DOHH2 (cell line): ENCODE results near the gene SMYD2.

Source experiments
- H3F3A ChIP-seq: fragments of 200-600 bp; sonication (generic), shearing (Covaris generic); 2 replicates; pipeline ENCODE4 v1.6.0; 2016; ENCODE audit warnings: antibody characterized with exemption, mild to moderate bottlenecking; ENCODE audit not compliant: control insufficient read depth, insufficient read depth
- H3K27ac ChIP-seq: fragments of 200-600 bp; sonication (generic); 2 replicates; pipeline ENCODE4 v1.5.1; 2014; ENCODE audit warnings: low read depth, mild to moderate bottlenecking, low read length, moderate library complexity
- H3K27me3 ChIP-seq: fragments of 200-600 bp; sonication (generic); 2 replicates; pipeline ENCODE4 v1.6.1; 2014; ENCODE audit warnings: mild to moderate bottlenecking, low read length, mixed read lengths; ENCODE audit not compliant: control insufficient read depth
- H3K36me3 ChIP-seq: fragments of 200-600 bp; sonication (generic); 2 replicates; pipeline ENCODE4 v1.6.1; 2014; ENCODE audit warnings: mild to moderate bottlenecking, low read length, moderate library complexity, mixed read lengths; ENCODE audit not compliant: control insufficient read depth
- H3K4me1 ChIP-seq: fragments of 200-600 bp; sonication (generic); 2 replicates; pipeline ENCODE4 v1.6.1; 2014; ENCODE audit warnings: mild to moderate bottlenecking, low read length, mixed read lengths; ENCODE audit not compliant: control insufficient read depth
- H3K4me2 ChIP-seq: fragments of 200-600 bp; sonication (generic); 2 replicates; pipeline ENCODE4 v1.6.0; 2014; ENCODE audit warnings: mild to moderate bottlenecking, low read length, moderate library complexity
- H3K4me3 ChIP-seq: fragments of 200-600 bp; sonication (generic); 2 replicates; pipeline ENCODE4 v1.5.1; 2014; ENCODE audit warnings: mild to moderate bottlenecking, low read length, mixed read lengths
- H3K79me2 ChIP-seq: fragments of 200-600 bp; sonication (generic); 2 replicates; pipeline ENCODE4 v1.6.1; 2014; ENCODE audit warnings: mild to moderate bottlenecking, low read length, mixed read lengths; ENCODE audit not compliant: control insufficient read depth
- H3K9me2 ChIP-seq: fragments of 200-600 bp; sonication (generic); replicated peaks from 2 replicates; pipeline ENCODE4 v1.6.1; 2014; ENCODE audit warnings: mild to moderate bottlenecking, low read length, mixed read lengths; ENCODE audit not compliant: control insufficient read depth
- H3K9me3 ChIP-seq: fragments of 200-600 bp; sonication (generic); 2 replicates; pipeline ENCODE4 v1.6.1; 2014; ENCODE audit warnings: antibody characterized with exemption, low read length, mixed read lengths; ENCODE audit not compliant: control insufficient read depth, insufficient read depth
- H4K20me1 ChIP-seq: fragments of 200-600 bp; sonication (generic); 2 replicates; pipeline ENCODE4 v1.6.0; 2014; ENCODE audit warnings: low read depth, mild to moderate bottlenecking, antibody characterized with exemption, low read length, moderate library complexity; ENCODE audit not compliant: control insufficient read depth, insufficient read depth
- CTCF ChIP-seq: fragments of 200-600 bp; sonication (generic); IDR thresholded peaks from one replicate; pipeline ENCODE4 v1.5.1; 2014; ENCODE audit warnings: antibody characterized with exemption, mild to moderate bottlenecking, low read depth, low read length; ENCODE audit not compliant: poor library complexity, severe bottlenecking
- EZH2phosphoT487 ChIP-seq: fragments of 200-600 bp; sonication (generic); IDR thresholded peaks from 2 replicates; pipeline ENCODE4 v1.6.1; 2017; ENCODE audit warnings: borderline replicate concordance, mild to moderate bottlenecking, antibody characterized with exemption, low read length, moderate library complexity, mixed read lengths

Gene SMYD2

GRCh38 chr1:214316593-214316992, 35.6 kb downstream of the SMYD2 start:
- peaks cover under 1% of the 10 kb centered on the region for H3K4me1 ChIP-seq
- H3K79me2 ChIP-seq = no peaks in the 10 kb centered on the region
- H3K9me2 ChIP-seq = no peaks in the 10 kb centered on the region
- H3K36me3 ChIP-seq = peaks cover 9% of the 10 kb centered on the region; the same call in 1 of the 2 replicates
- no peaks in the 10 kb centered on the region for H3K27me3 ChIP-seq
- H3K27ac ChIP-seq = no peak overlapping the region
- no peaks in the 10 kb centered on the region for H4K20me1 ChIP-seq
- no peak for TF ChIP-seq EZH2phosphoT487
- TF ChIP-seq CTCF = no peak
- no peak overlapping the region for H3K4me3 ChIP-seq
- no peaks in the 10 kb centered on the region for H3K9me3 ChIP-seq
- no peak overlapping the region for H3K4me2 ChIP-seq
- H3F3A ChIP-seq = no peaks in the 10 kb centered on the region

- H4K20me1 ChIP-seq = no peaks in the 10 kb centered on the region
- no peak overlapping the region for H3K4me3 ChIP-seq
- peaks cover 9% of the 10 kb centered on the region; the same call in 1 of the 2 replicates for H3K36me3 ChIP-seq
- no peak overlapping the region for H3K4me2 ChIP-seq
- peaks cover 7% of the 10 kb centered on the region for H3K4me1 ChIP-seq
- TF ChIP-seq EZH2phosphoT487 (no peak), CTCF (no peak)
- no peaks in the 10 kb centered on the region for H3K79me2 ChIP-seq
- H3K9me3 ChIP-seq = no peaks in the 10 kb centered on the region
- no peaks in the 10 kb centered on the region for H3F3A ChIP-seq
- no peak overlapping the region for H3K27ac ChIP-seq
- no peaks in the 10 kb centered on the region for H3K27me3 ChIP-seq
- no peaks in the 10 kb centered on the region for H3K9me2 ChIP-seq
Observed at GRCh38 chr1:214317300-214317699, 36.3 kb downstream of the SMYD2 start.

GRCh38 chr1:214317734-214318133, 36.8 kb downstream of the SMYD2 start:
- Histone ChIP-seq H3K4me2 (no peak overlapping the region), H3K36me3 (peaks cover 9% of the 10 kb centered on the region; the same call in 1 of the 2 replicates), H3K27me3 (no peaks in the 10 kb centered on the region), H3K9me2 (no peaks in the 10 kb centered on the region), H3K4me3 (no peak overlapping the region), H3K79me2 (no peaks in the 10 kb centered on the region), H3K4me1 (peaks cover 7% of the 10 kb centered on the region), H3K27ac (no peak overlapping the region), H4K20me1 (no peaks in the 10 kb centered on the region), H3F3A (no peaks in the 10 kb centered on the region), H3K9me3 (no peaks in the 10 kb centered on the region)
- TF ChIP-seq CTCF = no peak
- no peak for TF ChIP-seq EZH2phosphoT487

- Histone ChIP-seq H3K9me3 (no peaks in the 10 kb centered on the region), H3K4me3 (no peak overlapping the region), H3K36me3 (peaks cover 9% of the 10 kb centered on the region; the same call in 1 of the 2 replicates), H3K4me2 (no peak overlapping the region), H3K79me2 (no peaks in the 10 kb centered on the region), H3F3A (no peaks in the 10 kb centered on the region), H3K4me1 (peaks cover 7% of the 10 kb centered on the region), H3K9me2 (no peaks in the 10 kb centered on the region), H3K27me3 (no peaks in the 10 kb centered on the region), H4K20me1 (no peaks in the 10 kb centered on the region), H3K27ac (no peak overlapping the region)
- TF ChIP-seq EZH2phosphoT487 (no peak), CTCF (no peak)
Observed at GRCh38 chr1:214318356-214318755, 37.4 kb downstream of the SMYD2 start.
